SK-N-MC (cell line): ENCODE data around the gene CREB5.

Experiments used
- EZH2 ChIP-seq: fragments of 200-600 bp; sonication (generic); IDR thresholded peaks from one replicate; pipeline ENCODE4 v1.6.1; 2017; ENCODE audit warnings: antibody characterized with exemption
- POLR2AphosphoS5 ChIP-seq: IDR thresholded peaks from 2 replicates; pipeline ENCODE4 v1.6.1; 2012; ENCODE audit warnings: mild to moderate bottlenecking, low read depth, low read length, borderline replicate concordance

DNA sequence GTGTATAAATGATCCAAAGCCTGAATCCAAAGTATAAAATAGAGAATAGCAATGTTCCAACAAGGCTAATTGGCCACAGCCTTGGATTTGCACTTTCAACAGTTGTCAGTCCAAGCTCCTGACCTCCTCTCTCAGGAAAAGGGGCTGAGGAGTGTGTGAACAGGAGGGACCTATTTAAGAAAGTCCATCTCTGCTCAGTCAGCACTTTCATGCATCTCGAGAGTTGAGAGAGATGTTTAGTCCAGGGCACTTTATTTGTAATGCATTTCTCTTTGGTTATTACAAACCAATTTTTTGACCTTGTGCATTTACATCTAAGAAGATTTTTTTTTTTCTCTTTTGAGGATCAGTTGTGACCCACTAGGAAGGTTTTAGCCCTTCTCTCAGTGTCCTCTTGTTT lies 244.2 kb downstream of the CREB5 start:
- TF ChIP-seq EZH2 (no peak), POLR2AphosphoS5 (no peak)
